GM10248 (cell line): ENCODE measurements around the gene SLC37A4.

Experiments
- CTCF ChIA-PET: fragments of 300-600 bp; sonication (Branson Sonifier 250); formaldehyde crosslinking; extraction: SDS; loops from one replicate; lab custom pipeline; 2021; ENCODE audit warnings: antibody characterized with exemption; lab: Yijun Ruan, JAX
- POLR2A ChIA-PET: fragments of 350-650 bp; sonication (Branson Sonifier 250); formaldehyde crosslinking; extraction: SDS; loops from one replicate; lab custom pipeline; 2020; ENCODE audit warnings: antibody characterized with exemption; lab: Yijun Ruan, JAX
- DNase-seq: peaks from one replicate; pipeline ENCODE4 v3.0.0; 2012; ENCODE audit errors: extremely low spot score
- TF ChIP-seq, protein P1 (sequence below): IDR thresholded peaks from 2 replicates; pipeline ENCODE4 v1.5.1; 2012; ENCODE audit warnings: mild to moderate bottlenecking, low read depth; ENCODE audit errors: extremely low read depth, missing control alignments, control extremely low read depth

The SLC37A4 gene

DNA sequence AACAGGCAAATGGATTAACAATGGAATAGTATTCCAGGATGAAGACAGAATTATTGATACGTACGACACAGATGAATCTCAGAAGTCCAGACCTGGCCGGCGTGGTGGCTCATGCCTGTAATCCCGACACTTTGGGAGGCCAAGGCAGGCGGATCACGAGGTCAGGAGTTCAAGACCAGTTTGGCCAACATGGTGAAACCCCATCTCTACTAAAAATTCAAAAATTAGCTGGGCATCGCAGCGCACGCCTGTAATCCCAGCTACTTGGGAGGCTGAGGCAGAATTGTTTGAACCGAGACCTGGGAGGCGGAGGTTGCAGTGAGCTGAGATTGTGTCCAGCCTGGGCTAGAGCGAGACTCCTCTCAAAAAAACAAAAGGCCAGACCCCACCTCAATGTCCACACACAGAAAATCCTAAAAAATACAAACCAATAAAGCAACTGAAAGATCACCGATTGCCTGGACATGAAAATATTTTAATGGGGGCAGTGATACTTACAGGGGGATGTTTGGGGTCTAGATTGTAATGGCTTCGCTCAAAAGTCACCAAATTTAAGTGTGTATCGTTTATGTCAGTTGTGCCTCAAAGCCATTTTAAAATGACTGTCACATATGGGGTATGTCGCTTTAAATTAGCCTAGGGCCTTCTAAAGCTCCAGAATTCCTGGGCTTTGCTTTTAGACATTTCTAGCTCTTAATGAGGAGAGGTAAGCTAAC lies 16.3 kb downstream of the SLC37A4 start:
- no peak for DNase-seq
- TF ChIP-seq, protein P1, sequence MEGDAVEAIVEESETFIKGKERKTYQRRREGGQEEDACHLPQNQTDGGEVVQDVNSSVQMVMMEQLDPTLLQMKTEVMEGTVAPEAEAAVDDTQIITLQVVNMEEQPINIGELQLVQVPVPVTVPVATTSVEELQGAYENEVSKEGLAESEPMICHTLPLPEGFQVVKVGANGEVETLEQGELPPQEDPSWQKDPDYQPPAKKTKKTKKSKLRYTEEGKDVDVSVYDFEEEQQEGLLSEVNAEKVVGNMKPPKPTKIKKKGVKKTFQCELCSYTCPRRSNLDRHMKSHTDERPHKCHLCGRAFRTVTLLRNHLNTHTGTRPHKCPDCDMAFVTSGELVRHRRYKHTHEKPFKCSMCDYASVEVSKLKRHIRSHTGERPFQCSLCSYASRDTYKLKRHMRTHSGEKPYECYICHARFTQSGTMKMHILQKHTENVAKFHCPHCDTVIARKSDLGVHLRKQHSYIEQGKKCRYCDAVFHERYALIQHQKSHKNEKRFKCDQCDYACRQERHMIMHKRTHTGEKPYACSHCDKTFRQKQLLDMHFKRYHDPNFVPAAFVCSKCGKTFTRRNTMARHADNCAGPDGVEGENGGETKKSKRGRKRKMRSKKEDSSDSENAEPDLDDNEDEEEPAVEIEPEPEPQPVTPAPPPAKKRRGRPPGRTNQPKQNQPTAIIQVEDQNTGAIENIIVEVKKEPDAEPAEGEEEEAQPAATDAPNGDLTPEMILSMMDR, result no peak
- ChIA-PET POLR2A (interaction anchor here (0.6 to 1.2 kb wide), 2 partner anchors 10 to 30 kb away, joined by 4 read pairs; no protein-coding TSS in a partner anchor), CTCF (interaction anchor here (1.2 to 2.0 kb wide), 3 partner anchors 14 to 309 kb away, joined by 3 to 4 read pairs (median 3); no protein-coding TSS in a partner anchor)

DNA sequence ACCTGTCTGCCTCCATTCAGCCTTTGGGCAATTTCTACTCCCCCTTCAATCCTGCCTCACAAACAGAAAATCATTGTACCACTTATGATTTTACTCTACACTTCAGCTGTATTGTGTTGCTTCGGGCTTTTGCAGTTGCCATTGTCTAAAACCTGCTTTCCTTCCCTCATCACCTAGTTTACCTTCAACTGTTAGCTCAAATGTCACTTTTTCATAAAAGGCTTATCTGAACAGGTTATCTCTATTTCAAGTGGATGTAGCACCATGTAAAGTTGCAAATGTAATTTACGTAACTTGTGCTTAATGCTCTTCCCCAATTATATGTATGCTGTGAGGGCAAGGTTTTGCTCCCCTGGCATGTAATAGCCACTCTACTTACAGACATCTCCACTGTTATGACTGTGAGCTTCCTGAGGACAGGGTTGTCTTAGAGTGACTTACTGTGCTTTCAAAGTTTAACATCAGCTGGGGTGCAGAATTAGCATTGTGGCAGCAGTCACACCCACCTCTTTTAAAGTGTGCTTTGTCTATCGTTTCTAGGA lies 18.0 kb downstream of the SLC37A4 start:
- ChIA-PET POLR2A (interaction anchor here (0.6 kb wide), 1 partner anchor 134 kb away, joined by 3 read pairs; no protein-coding TSS in a partner anchor), CTCF (interaction anchor here (1.7 kb wide), 1 partner anchor 12 kb away, joined by 3 read pairs; no protein-coding TSS in a partner anchor)
- DNase-seq, result no peak
- TF ChIP-seq, protein P1, result no peak

DNA sequence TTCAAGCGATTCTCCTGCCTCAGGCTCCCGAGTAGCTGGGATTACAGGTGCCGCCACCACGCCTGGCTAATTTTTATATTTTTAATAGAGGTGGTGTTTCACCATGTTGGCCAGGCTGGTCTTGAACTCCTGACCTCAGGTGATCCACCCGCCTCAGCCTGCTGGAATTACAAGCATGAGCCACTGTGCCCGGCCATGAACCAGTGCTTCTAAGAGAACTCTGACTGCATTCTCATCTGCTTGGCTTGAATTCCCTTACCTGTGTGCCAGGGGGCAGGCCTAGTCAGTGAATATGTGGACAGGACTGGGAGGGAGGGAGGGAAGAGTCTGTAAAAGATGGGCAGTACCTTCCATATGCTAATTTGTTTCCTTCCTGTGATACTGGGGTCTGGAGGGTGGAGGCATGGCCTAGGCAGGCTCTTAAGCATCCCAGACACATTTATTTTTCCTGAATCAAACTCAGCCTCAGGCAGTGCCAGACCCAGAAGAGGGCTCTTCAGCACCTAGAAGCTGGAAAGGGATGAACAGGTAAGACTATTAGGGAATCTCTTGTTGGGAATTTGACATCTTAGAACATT lies 19.1 kb downstream of the SLC37A4 start:
- TF ChIP-seq, protein P1, result no peak
- no peak for DNase-seq
- CTCF ChIA-PET, result no interaction called here
- POLR2A ChIA-PET, result no interaction called here

DNA sequence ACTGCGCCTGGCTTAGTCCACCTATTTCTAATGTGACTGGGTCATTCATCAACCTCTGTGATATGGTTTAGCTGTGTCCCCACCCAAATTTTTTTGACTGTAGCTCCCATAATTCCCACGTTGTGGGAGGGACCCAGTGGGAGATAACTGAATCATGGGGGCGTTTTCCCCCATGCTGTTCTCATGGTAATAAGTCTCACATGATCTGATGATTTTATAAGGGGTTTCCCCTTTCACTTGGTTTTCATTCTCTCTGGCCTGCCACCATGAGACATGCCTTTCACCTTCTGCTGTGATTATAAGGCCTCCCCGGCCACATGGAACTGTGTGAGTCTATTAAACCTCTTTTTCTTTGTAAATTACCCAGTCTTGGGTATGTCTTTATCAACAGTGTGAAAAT lies 24.0 kb downstream of the SLC37A4 start:
- ChIA-PET CTCF (interaction anchor here (1.3 to 1.7 kb wide), 2 partner anchors 10 to 45 kb away, joined by 3 to 5 read pairs; no protein-coding TSS in a partner anchor), POLR2A (interaction anchor here (0.7 kb wide), 1 partner anchor 86 kb away, joined by 5 read pairs; no protein-coding TSS in a partner anchor)
- TF ChIP-seq, protein P1, result no peak
- DNase-seq, result no peak

DNA sequence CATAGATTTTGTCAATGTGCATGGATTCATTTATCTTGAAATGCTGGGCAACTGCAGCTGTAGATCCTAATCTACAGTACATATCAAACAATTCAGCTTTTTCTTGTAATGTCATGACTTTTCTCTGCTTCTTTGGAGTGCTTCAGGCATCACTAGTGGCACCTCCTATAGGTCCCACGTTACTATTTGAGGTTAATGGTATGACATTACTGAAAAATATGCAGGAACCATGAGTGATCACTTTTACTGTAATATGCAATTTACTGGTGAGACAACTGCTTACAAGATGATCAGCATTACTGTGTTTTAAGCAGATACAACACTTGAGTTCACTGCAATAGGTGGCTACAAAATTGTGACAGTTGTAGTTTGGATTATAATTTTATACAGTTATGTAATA lies 29.8 kb downstream of the SLC37A4 start:
- no peak for DNase-seq
- CTCF ChIA-PET, result interaction anchor here (1.3 to 1.6 kb wide), 2 partner anchors 12 to 17 kb away, joined by 3 read pairs; partner anchors contain the start of gene RPS25
- POLR2A ChIA-PET, result no interaction called here
- TF ChIP-seq, protein P1, result no peak

DNA sequence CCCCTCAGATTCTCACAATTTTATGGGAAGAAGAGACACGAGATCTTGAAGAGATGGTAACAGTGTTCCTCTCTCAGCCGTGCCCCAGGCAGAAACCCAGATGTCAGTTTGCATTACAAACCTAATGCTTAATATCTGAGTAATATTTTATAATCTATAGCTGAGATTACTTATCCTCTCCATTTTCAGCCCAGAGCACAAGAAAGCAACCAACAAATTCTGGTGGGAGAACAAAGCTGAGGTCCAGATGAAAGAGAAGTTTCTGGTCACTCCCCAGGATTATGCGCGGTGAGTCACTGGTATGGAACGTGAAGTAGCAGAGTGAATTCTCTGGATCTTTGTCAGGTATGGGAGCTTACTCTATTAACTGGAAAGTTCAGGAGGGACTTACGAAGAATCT lies 31.9 kb downstream of the SLC37A4 start:
- DNase-seq, result no peak
- CTCF ChIA-PET, result no interaction called here
- TF ChIP-seq, protein P1, result no peak
- POLR2A ChIA-PET, result no interaction called here
